H9 (cell line): ENCODE measurements around the gene DNMT3B. TPM values are rescaled to one million over a fixed set of nuclear protein-coding genes. Genes with fewer than 3 reads are reported as not detected.

Experiments used
- DNase-seq: peaks from one replicate; pipeline ENCODE4 v3.0.0-alpha.2; 2017
- H2AFZ ChIP-seq: one replicate; pipeline ENCODE4 v1.6.1; 2013; ENCODE audit warnings: mild to moderate bottlenecking, low read length, control low read depth, moderate library complexity
- H2AK5ac ChIP-seq: 2 replicates; pipeline ENCODE4 v1.6.1; 2013; ENCODE audit warnings: low read length, control low read depth, mixed read lengths; ENCODE audit not compliant: insufficient read length
- H2BK120ac ChIP-seq: one replicate; pipeline ENCODE4 v1.6.1; 2013; ENCODE audit warnings: low read depth, mild to moderate bottlenecking, low read length, control low read depth, inconsistent platforms; ENCODE audit not compliant: poor library complexity, severe bottlenecking
- H2BK12ac ChIP-seq: 2 replicates; pipeline ENCODE4 v1.6.1; 2013; ENCODE audit warnings: low read length, control low read depth, mixed read lengths, low read depth; ENCODE audit not compliant: insufficient read length
- H2BK15ac ChIP-seq: 2 replicates; pipeline ENCODE4 v1.6.1; 2013; ENCODE audit warnings: low read depth, low read length, control low read depth
- H2BK20ac ChIP-seq: one replicate; pipeline ENCODE4 v1.6.1; 2013; ENCODE audit warnings: low read depth, mild to moderate bottlenecking, low read length, control low read depth, inconsistent platforms; ENCODE audit not compliant: poor library complexity, severe bottlenecking
- H2BK5ac ChIP-seq: 2 replicates; pipeline ENCODE4 v1.6.1; 2013; ENCODE audit warnings: low read length, control low read depth, mixed read lengths; ENCODE audit not compliant: insufficient read length
- H3K14ac ChIP-seq: 2 replicates; pipeline ENCODE4 v1.6.1; 2013; ENCODE audit warnings: low read length, control low read depth; ENCODE audit not compliant: insufficient read depth
- H3K18ac ChIP-seq: 2 replicates; pipeline ENCODE4 v1.6.1; 2013; ENCODE audit warnings: low read depth, mild to moderate bottlenecking, mixed read lengths, low read length, control low read depth; ENCODE audit not compliant: insufficient read length
- H3K23ac ChIP-seq: 2 replicates; pipeline ENCODE4 v1.6.1; 2013; ENCODE audit warnings: low read length, control low read depth, mixed read lengths, low read depth; ENCODE audit not compliant: insufficient read length
- H3K23me2 ChIP-seq: 2 replicates; pipeline ENCODE4 v1.6.1; 2013; ENCODE audit warnings: low read depth, mild to moderate bottlenecking, mixed read lengths, low read length, control low read depth; ENCODE audit not compliant: insufficient read length, poor library complexity, severe bottlenecking
- H3K27ac ChIP-seq: 2 replicates; pipeline ENCODE4 v1.5.1; 2013; ENCODE audit warnings: low read length, control low read depth, mixed read lengths, low read depth; ENCODE audit not compliant: insufficient read length
- H3K27me3 ChIP-seq: 2 replicates; pipeline ENCODE4 v1.6.1; 2013; ENCODE audit warnings: low read length, control low read depth, inconsistent platforms; ENCODE audit not compliant: insufficient read depth
- H3K4ac ChIP-seq: 2 replicates; pipeline ENCODE4 v1.6.1; 2013; ENCODE audit warnings: low read depth, mild to moderate bottlenecking, control low read depth, inconsistent platforms, low read length, moderate library complexity
- H3K4me1 ChIP-seq: 2 replicates; pipeline ENCODE4 v1.6.1; 2013; ENCODE audit warnings: low read length, control low read depth, inconsistent platforms; ENCODE audit not compliant: insufficient read depth
- H3K4me2 ChIP-seq: 2 replicates; pipeline ENCODE4 v1.6.1; 2013; ENCODE audit warnings: low read length, control low read depth, mixed read lengths; ENCODE audit not compliant: insufficient read length, insufficient read depth
- H3K56ac ChIP-seq: 2 replicates; pipeline ENCODE4 v1.6.1; 2013; ENCODE audit warnings: low read depth, mild to moderate bottlenecking, mixed read lengths, low read length, control low read depth; ENCODE audit not compliant: insufficient read length
- H3K79me1 ChIP-seq: 2 replicates; pipeline ENCODE4 v1.6.1; 2013; ENCODE audit warnings: low read depth, mild to moderate bottlenecking, moderate library complexity, low read length, control low read depth, inconsistent platforms; ENCODE audit not compliant: insufficient read depth, poor library complexity, severe bottlenecking
- H3K79me2 ChIP-seq: 2 replicates; pipeline ENCODE4 v1.6.1; 2013; ENCODE audit warnings: low read length, control low read depth, inconsistent platforms; ENCODE audit not compliant: insufficient read depth
- H3K9ac ChIP-seq: 2 replicates; pipeline ENCODE4 v1.6.1; 2013; ENCODE audit warnings: low read length, control low read depth, mixed read lengths; ENCODE audit not compliant: insufficient read length; ENCODE audit errors: extremely low read depth
- H3K9me3 ChIP-seq: one replicate; pipeline ENCODE4 v1.6.1; 2013; ENCODE audit warnings: low read depth, low read length, inconsistent platforms; ENCODE audit not compliant: control insufficient read depth
- H3T11ph ChIP-seq: one replicate; pipeline ENCODE4 v1.6.1; 2013; ENCODE audit warnings: mild to moderate bottlenecking, low read length, control low read depth, inconsistent platforms
- H4K20me1 ChIP-seq: one replicate; pipeline ENCODE4 v1.6.1; 2013; ENCODE audit not compliant: control insufficient read depth, insufficient read length, insufficient read depth
- H4K5ac ChIP-seq: 2 replicates; pipeline ENCODE4 v1.6.1; 2013; ENCODE audit warnings: low read depth, mild to moderate bottlenecking, mixed read lengths, low read length, control low read depth; ENCODE audit not compliant: insufficient read length
- H4K8ac ChIP-seq: replicated peaks from 2 replicates; pipeline ENCODE4 v1.6.1; 2013; ENCODE audit warnings: low read length, control low read depth, mixed read lengths, low read depth; ENCODE audit not compliant: insufficient read length
- H4K91ac ChIP-seq: 2 replicates; pipeline ENCODE4 v1.6.1; 2013; ENCODE audit warnings: low read depth, mild to moderate bottlenecking, moderate library complexity, mixed read lengths, low read length, control low read depth; ENCODE audit not compliant: insufficient read length
- H3K27ac Mint-ChIP-seq, 3 experiments: 2 replicates in 2 of 3; 3 replicates in 1 of 3; pipeline ENCODE4 v1.8.0; 2020 to 2021; ENCODE audit warnings: mixed read lengths in 3 of 3, mild to moderate bottlenecking in 1 of 3, moderate library complexity in 1 of 3
- H3K27me3 Mint-ChIP-seq: 2 replicates; pipeline ENCODE4 v1.8.0; 2021; ENCODE audit warnings: low read depth, mild to moderate bottlenecking, moderate library complexity, mixed read lengths
- H3K36me3 Mint-ChIP-seq, 3 experiments: 2 replicates in 2 of 3; 3 replicates in 1 of 3; pipeline ENCODE4 v1.8.0; 2020 to 2021; ENCODE audit warnings: low read depth in 3 of 3, mixed read lengths in 3 of 3; ENCODE audit not compliant: insufficient read depth in 1 of 3
- H3K4me1 Mint-ChIP-seq, 2 experiments: 2 replicates each; pipeline ENCODE4 v1.8.0; 2020; ENCODE audit warnings: mixed read lengths in 2 of 2
- H3K4me3 Mint-ChIP-seq, 2 experiments: 2 replicates in 1 of 2; 3 replicates in 1 of 2; pipeline ENCODE4 v1.8.0; 2020 to 2021; ENCODE audit warnings: mild to moderate bottlenecking in 2 of 2, mixed read lengths in 2 of 2, moderate library complexity in 1 of 2
- H3K9me3 Mint-ChIP-seq, 2 experiments: 2 replicates in 1 of 2; 3 replicates in 1 of 2; pipeline ENCODE4 v1.8.0; 2020; ENCODE audit warnings: mild to moderate bottlenecking in 2 of 2, mixed read lengths in 2 of 2, moderate library complexity in 1 of 2
- WGBS: extraction: QIAGEN DNeasy Blood & Tissue Kit; methylation state at CpG from one replicate; pipeline ENCODE4 v1.1.7; 2013; ENCODE audit warnings: missing lambda C conversion rate, low lambda C conversion rate, mixed read lengths; ENCODE audit not compliant: insufficient read length; ENCODE audit errors: extremely low coverage; 5-methylcytosine and 5-hydroxymethylcytosine counted together
- total RNA-seq: library from RNA; stranded (reverse); gene quantifications from 2 replicates; pipeline ENCODE4 v1.2.1, GENCODE V29; 2021
- TF ChIP-seq, protein P1 (sequence below): fragments of 200-600 bp; sonication (generic); conservative IDR thresholded peaks from 3 replicates; pipeline ENCODE4 v1.8.0; 2021; ENCODE audit warnings: antibody characterized with exemption, mild to moderate bottlenecking

Gene DNMT3B
- total RNA-seq, 1 experiment from 2014 or later = 980 TPM

DNA sequence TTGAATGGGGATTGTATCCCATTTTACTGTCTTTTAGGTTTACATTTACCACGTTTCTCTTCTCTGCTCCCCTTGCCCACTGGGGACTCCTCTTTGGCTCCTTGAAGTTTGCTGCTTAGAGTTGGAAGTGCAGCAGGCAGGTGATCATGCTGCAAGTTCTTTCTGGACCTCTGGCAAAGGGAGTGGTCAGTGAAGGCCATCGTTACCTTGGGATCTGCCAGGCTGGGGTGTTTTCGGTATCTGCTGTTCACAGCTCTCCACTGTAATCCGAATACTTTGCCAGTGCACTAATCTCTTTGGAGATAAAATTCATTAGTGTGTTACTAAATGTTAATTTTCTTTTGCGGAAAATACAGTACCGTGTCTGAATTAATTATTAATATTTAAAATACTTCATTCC lies 87.4 kb downstream of the DNMT3B start:
- Histone ChIP-seq H3K4ac (no peak overlapping the region), H4K20me1 (no peaks in the 10 kb centered on the region), H3K79me2 (0 out of 2 replicates have a peak, but pooled peaks cover 2% of the 10 kb centered on the region), H3K56ac (no peak overlapping the region), H3K9me3 (no peaks in the 10 kb centered on the region), H3K4me2 (no peak overlapping the region), H3T11ph (no peak overlapping the region), H4K91ac (no peak overlapping the region), H2BK15ac (no peak overlapping the region), H3K14ac (no peak overlapping the region), H2BK120ac (no peak overlapping the region), H3K4me1 (0 out of 2 replicates have a peak, but pooled peaks cover 3% of the 10 kb centered on the region), H2AK5ac (no peak overlapping the region), H3K23me2 (no peaks in the 10 kb centered on the region), H3K23ac (no peak overlapping the region), H2BK12ac (no peak overlapping the region), H3K79me1 (no peaks in the 10 kb centered on the region), H4K8ac (no peak overlapping the region), H2BK20ac (no peak overlapping the region), H4K5ac (no peak overlapping the region), H3K18ac (no peak overlapping the region), H3K9ac (no peak overlapping the region), H2AFZ (no peak overlapping the region), H3K27me3 (no peaks in the 10 kb centered on the region), H3K27ac (no peak overlapping the region), H2BK5ac (no peak overlapping the region)
- DNase-seq = no peak
- Mint-ChIP-seq H3K4me3 (no peak overlapping the region), H3K4me1 (peaks cover 13 to 22% of the 10 kb centered on the region in 2 experiments), H3K9me3 (no peaks in the 10 kb centered on the region), H3K36me3 (peaks cover 40 to 87% (median 67%) of the 10 kb centered on the region in 3 experiments; a peak in 6 of 7 replicates), H3K27ac (peak overlapping the region in 2 of 3 experiments; percentile 54 to 77; a peak in 2 of 7 replicates), H3K27me3 (no peaks in the 10 kb centered on the region)
- TF ChIP-seq, protein P1, sequence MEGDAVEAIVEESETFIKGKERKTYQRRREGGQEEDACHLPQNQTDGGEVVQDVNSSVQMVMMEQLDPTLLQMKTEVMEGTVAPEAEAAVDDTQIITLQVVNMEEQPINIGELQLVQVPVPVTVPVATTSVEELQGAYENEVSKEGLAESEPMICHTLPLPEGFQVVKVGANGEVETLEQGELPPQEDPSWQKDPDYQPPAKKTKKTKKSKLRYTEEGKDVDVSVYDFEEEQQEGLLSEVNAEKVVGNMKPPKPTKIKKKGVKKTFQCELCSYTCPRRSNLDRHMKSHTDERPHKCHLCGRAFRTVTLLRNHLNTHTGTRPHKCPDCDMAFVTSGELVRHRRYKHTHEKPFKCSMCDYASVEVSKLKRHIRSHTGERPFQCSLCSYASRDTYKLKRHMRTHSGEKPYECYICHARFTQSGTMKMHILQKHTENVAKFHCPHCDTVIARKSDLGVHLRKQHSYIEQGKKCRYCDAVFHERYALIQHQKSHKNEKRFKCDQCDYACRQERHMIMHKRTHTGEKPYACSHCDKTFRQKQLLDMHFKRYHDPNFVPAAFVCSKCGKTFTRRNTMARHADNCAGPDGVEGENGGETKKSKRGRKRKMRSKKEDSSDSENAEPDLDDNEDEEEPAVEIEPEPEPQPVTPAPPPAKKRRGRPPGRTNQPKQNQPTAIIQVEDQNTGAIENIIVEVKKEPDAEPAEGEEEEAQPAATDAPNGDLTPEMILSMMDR = no peak
- no CpG with 5 or more reads among the region's 6 CpGs for WGBS
